ENCODE data around the gene NKAIN4.
"Not testable (repeated sequence)": the region's sequence is repeated elsewhere in the genome, so short reads cannot be mapped to it uniquely, and the experiment has no call there.

NKAIN4 gene

GRCh38 chr20:63233924-63234323 lies 20.3 kb downstream of the NKAIN4 start:
- no peak for DNase-seq

GRCh38 chr20:63233061-63233344 lies 21.3 kb downstream of the NKAIN4 start:
- no peak for DNase-seq

- DNase-seq: no peak
These were observed 21.8 kb downstream of the NKAIN4 start for GRCh38 chr20:63232235-63233060.

- DNase-seq: no peak
These were observed 23.4 kb downstream of the NKAIN4 start for GRCh38 chr20:63230800-63231268.

- no peak for DNase-seq
These were observed 25.5 kb downstream of the NKAIN4 start for GRCh38 chr20:63228806-63229205.

GRCh38 chr20:63227260-63227659 lies 27.0 kb downstream of the NKAIN4 start:
- DNase-seq: no peak

GRCh38 chr20:63226042-63226943 lies 28.0 kb downstream of the NKAIN4 start:
- DNase-seq: no peak

GRCh38 chr20:63225082-63225454 lies 29.2 kb downstream of the NKAIN4 start:
- no peak for DNase-seq

- no peak for DNase-seq
These were observed 29.7 kb downstream of the NKAIN4 start for GRCh38 chr20:63224412-63225081.

- DNase-seq: no peak
These were observed 30.4 kb downstream of the NKAIN4 start for GRCh38 chr20:63223826-63224207.

- DNase-seq: no peak
These were observed 31.0 kb downstream of the NKAIN4 start for GRCh38 chr20:63223121-63223825.

- no peak for DNase-seq
These were observed 31.7 kb downstream of the NKAIN4 start for GRCh38 chr20:63222541-63222940.

- not testable (repeated sequence) for DNase-seq
These were observed 32.7 kb downstream of the NKAIN4 start for GRCh38 chr20:63221400-63222053.

- no peak for DNase-seq
These were observed 33.4 kb downstream of the NKAIN4 start for GRCh38 chr20:63220696-63221399.

GRCh38 chr20:63219866-63220521 lies 34.3 kb downstream of the NKAIN4 start:
- DNase-seq: no peak

- DNase-seq: no peak
These were observed 34.8 kb downstream of the NKAIN4 start for GRCh38 chr20:63219447-63219821.

- no peak for DNase-seq
These were observed 35.4 kb downstream of the NKAIN4 start for GRCh38 chr20:63218701-63219446.

- DNase-seq: no peak
These were observed 36.6 kb downstream of the NKAIN4 start for GRCh38 chr20:63217706-63218105.

- no peak for DNase-seq
These were observed 37.3 kb downstream of the NKAIN4 start for GRCh38 chr20:63216849-63217471.

Measured in NCI-H2081 treated with DMSO at 0.1 percent for 48 hours (cell line).